ENCODE results near the gene ZNF600. TPM values are rescaled to one million over a fixed set of nuclear protein-coding genes. Genes with fewer than 3 reads are reported as not detected.

Gene ZNF600
- total and polyA plus RNA-seq, 2 donors from 2014 or later: 4.1 to 9.4 TPM

Other genes starting within 250 kb of the ZNF600 start
- 25.1 TPM for gene ZNF701, start 216.5 kb downstream of the ZNF600 start, total RNA-seq
- gene ZNF701, start 216.5 kb downstream of the ZNF600 start, polyA plus RNA-seq (ENCODE audit: insufficient read depth, low read depth, low replicate concordance): 5.8 TPM
- 90.4 TPM for gene ZNF83, start 148.4 kb downstream of the ZNF600 start, total RNA-seq
- 51.8 TPM for gene ZNF83, start 148.4 kb downstream of the ZNF600 start, polyA plus RNA-seq (ENCODE audit: insufficient read depth, low read depth, low replicate concordance)
- 42.7 TPM for gene ZNF611, start 51.7 kb downstream of the ZNF600 start, total RNA-seq
- gene ZNF611, start 51.7 kb downstream of the ZNF600 start, polyA plus RNA-seq (ENCODE audit: insufficient read depth, low read depth, low replicate concordance): 3.6 TPM
- 20.0 TPM for gene ZNF28, start 34.8 kb upstream of the ZNF600 start, total RNA-seq
- gene ZNF28, start 34.8 kb upstream of the ZNF600 start, polyA plus RNA-seq (ENCODE audit: insufficient read depth, low read depth, low replicate concordance): 10.0 TPM
- 21.1 TPM for gene ZNF468, start 70.8 kb upstream of the ZNF600 start, total RNA-seq
- gene ZNF468, start 70.8 kb upstream of the ZNF600 start, polyA plus RNA-seq (ENCODE audit: insufficient read depth, low read depth, low replicate concordance): 10.2 TPM
- 25.8 TPM for gene ZNF320, start 110.8 kb upstream of the ZNF600 start, total RNA-seq
- 3.2 TPM for gene ZNF320, start 110.8 kb upstream of the ZNF600 start, polyA plus RNA-seq (ENCODE audit: insufficient read depth, low read depth, low replicate concordance)
- gene ZNF888, start 136.6 kb upstream of the ZNF600 start, total RNA-seq: 22.6 TPM
- gene ZNF888, start 136.6 kb upstream of the ZNF600 start, polyA plus RNA-seq (ENCODE audit: insufficient read depth, low read depth, low replicate concordance): 3.4 TPM
- gene ZNF816, start 176.1 kb upstream of the ZNF600 start, total RNA-seq: 16.6 TPM
- 4.4 TPM for gene ZNF816, start 176.1 kb upstream of the ZNF600 start, polyA plus RNA-seq (ENCODE audit: insufficient read depth, low read depth, low replicate concordance)
- not detected for gene ERVV-1, start 227.1 kb upstream of the ZNF600 start, total RNA-seq
- gene ERVV-1, start 227.1 kb upstream of the ZNF600 start, polyA plus RNA-seq (ENCODE audit: insufficient read depth, low read depth, low replicate concordance): not detected